GM04504 (cell line): ENCODE measurements around the gene DHX35.
"Not testable (repeated sequence)": the region's sequence is repeated elsewhere in the genome, so short reads cannot be mapped to it uniquely, and the experiment has no call there.

Source experiments
- DNase-seq: peaks from one replicate; pipeline ENCODE4 v3.0.0-alpha.2; 2012; ENCODE audit warnings: low read depth

Gene DHX35

GRCh38 chr20:38940644-38941043 is 21.5 kb upstream of the DHX35 start:
- DNase-seq = no peak

GRCh38 chr20:38941726-38942389 is 20.3 kb upstream of the DHX35 start:
- no peak for DNase-seq

- DNase-seq = no peak
These were observed 17.1 kb upstream of the DHX35 start for GRCh38 chr20:38945012-38945411.

- DNase-seq = no peak
These were observed 15.3 kb upstream of the DHX35 start for GRCh38 chr20:38946836-38947235.

GRCh38 chr20:38947931-38948362 is 14.2 kb upstream of the DHX35 start:
- no peak for DNase-seq

- DNase-seq = no peak
These were observed 11.9 kb upstream of the DHX35 start for GRCh38 chr20:38950254-38950653.

GRCh38 chr20:38951611-38952010 is 10.5 kb upstream of the DHX35 start:
- no peak for DNase-seq

- no peak for DNase-seq
These were observed 10.0 kb upstream of the DHX35 start for GRCh38 chr20:38952153-38952552.

GRCh38 chr20:38953630-38954340 is 8.4 kb upstream of the DHX35 start:
- DNase-seq = no peak

GRCh38 chr20:38957235-38957876 is 4.8 kb upstream of the DHX35 start:
- no peak for DNase-seq

GRCh38 chr20:38957915-38958485 is 4.1 kb upstream of the DHX35 start:
- DNase-seq = no peak

- DNase-seq = not testable (repeated sequence)
These were observed 1.9 kb upstream of the DHX35 start for GRCh38 chr20:38960187-38960687.

- DNase-seq = no peak
These were observed 557 bp upstream of the DHX35 start for GRCh38 chr20:38961530-38962043.

GRCh38 chr20:38962928-38963401 is 821 bp downstream of the DHX35 start:
- no peak for DNase-seq

GRCh38 chr20:38963745-38964144 is 1.6 kb downstream of the DHX35 start:
- DNase-seq = no peak

- no peak for DNase-seq
These were observed 3.1 kb downstream of the DHX35 start for GRCh38 chr20:38965264-38965663.

- DNase-seq = no peak
These were observed 5.9 kb downstream of the DHX35 start for GRCh38 chr20:38968090-38968489.

GRCh38 chr20:38969708-38970107 is 7.6 kb downstream of the DHX35 start:
- peak; percentile 24 for DNase-seq

- peak; percentile 82 for DNase-seq
These were observed 8.2 kb downstream of the DHX35 start for GRCh38 chr20:38970302-38970701.

- no peak for DNase-seq
These were observed 11.0 kb downstream of the DHX35 start for GRCh38 chr20:38973107-38973506.

GRCh38 chr20:38973645-38974044 is 11.5 kb downstream of the DHX35 start:
- no peak for DNase-seq

GRCh38 chr20:38975539-38976120 is 13.5 kb downstream of the DHX35 start:
- DNase-seq = no peak
